ENCODE measurements around the gene COL23A1.
"Not testable (repeated sequence)": the region's sequence is repeated elsewhere in the genome, so short reads cannot be mapped to it uniquely, and the experiment has no call there.

Gene COL23A1

GRCh38 chr5:178590924-178591423 is 781 bp upstream of the COL23A1 start:
- no peak for DNase-seq (ENCODE audit: low read depth, low spot score)
- H3K4me3 ChIP-seq (ENCODE audit: low read length) = no peak overlapping the region

DNA sequence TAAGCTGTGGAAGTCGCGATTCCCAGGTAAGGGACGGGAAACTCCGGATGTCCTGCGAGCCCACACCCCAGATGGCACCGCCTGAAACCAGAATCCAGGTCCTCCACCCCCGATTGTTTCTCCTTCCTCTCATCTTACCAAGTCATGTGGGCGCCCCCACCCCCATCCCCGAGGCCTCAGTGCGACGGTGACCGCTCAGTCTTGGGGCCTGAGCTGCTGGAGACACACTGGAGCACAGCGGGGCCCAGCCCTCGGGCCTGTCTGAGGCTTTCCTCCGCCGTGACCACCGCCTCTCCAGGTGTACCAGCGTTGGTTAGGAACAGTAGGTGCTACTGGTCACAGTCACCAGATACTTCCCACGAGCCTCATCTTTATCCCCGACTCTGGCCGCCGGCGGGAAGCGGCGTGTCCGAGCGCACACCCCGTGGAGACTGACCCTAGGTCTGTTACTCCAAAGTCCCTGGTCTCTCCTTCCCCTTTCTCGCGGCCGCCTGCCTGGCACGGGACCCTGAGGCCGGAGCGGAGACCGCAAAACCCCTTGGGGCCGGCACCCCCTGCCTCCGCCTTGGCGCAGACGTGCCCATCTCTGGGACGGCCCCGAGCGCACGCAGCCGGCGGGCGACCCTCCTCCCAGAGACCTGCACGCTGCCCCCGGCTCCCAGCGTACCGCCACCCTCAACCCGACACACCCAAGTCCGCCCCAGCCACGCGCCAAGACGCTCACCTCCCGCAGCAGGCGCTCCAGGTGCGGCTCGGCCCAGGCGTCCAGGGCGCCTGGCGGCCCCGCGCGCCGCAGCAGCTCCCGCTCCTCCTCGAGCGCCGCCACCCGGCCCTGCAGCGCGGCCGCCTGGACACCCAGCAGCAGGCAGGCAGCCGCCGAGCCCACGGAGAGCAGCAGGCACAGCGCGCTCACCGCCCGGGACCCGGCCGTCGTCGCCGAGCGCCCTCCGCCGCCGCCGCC is 733 bp downstream of the COL23A1 start:
- no peak overlapping the region for H3K4me3 ChIP-seq (ENCODE audit: low read length)
- no peak for DNase-seq (ENCODE audit: low read depth, low spot score)

- no peak for DNase-seq (ENCODE audit: low read depth, low spot score)
- no peak overlapping the region for H3K4me3 ChIP-seq (ENCODE audit: low read length)
Measured at GRCh38 chr5:178588769-178589168, 1.4 kb downstream of the COL23A1 start.

GRCh38 chr5:178587763-178588611 is 2.2 kb downstream of the COL23A1 start:
- no peak for DNase-seq (ENCODE audit: low read depth, low spot score)
- no peak overlapping the region for H3K4me3 ChIP-seq (ENCODE audit: low read length)

- DNase-seq (ENCODE audit: low read depth, low spot score) = no peak
- no peak overlapping the region for H3K4me3 ChIP-seq (ENCODE audit: low read length)
Measured at GRCh38 chr5:178586396-178586795, 3.8 kb downstream of the COL23A1 start.

- not testable (repeated sequence) for H3K4me3 ChIP-seq (ENCODE audit: low read length); DNase-seq (ENCODE audit: low read depth, low spot score)
Measured at GRCh38 chr5:178585421-178585820, 4.8 kb downstream of the COL23A1 start.

DNA sequence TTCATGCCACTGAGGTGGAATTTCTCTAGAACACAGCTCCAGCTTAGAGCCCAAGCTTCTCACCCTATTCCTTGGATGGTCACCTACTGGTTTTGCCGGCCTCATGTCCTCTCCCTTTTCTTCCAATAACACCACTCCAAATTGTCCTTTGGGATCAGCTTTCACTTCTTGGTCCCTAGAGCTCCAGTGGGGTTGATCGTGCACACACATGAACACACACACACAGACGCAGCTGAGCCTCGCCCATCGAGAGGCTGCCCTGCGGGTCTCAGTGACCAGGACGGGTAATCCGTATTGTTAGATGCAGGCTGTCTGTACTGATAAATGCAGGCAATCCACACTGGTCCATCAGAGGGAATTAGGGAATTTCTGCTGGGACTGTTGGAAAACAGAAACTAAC is 6.9 kb downstream of the COL23A1 start:
- DNase-seq (ENCODE audit: low read depth, low spot score) = no peak
- H3K4me3 ChIP-seq (ENCODE audit: low read length) = no peak overlapping the region

GRCh38 chr5:178582291-178582690 is 7.9 kb downstream of the COL23A1 start:
- no peak overlapping the region for H3K4me3 ChIP-seq (ENCODE audit: low read length)
- no peak for DNase-seq (ENCODE audit: low read depth, low spot score)

DNA sequence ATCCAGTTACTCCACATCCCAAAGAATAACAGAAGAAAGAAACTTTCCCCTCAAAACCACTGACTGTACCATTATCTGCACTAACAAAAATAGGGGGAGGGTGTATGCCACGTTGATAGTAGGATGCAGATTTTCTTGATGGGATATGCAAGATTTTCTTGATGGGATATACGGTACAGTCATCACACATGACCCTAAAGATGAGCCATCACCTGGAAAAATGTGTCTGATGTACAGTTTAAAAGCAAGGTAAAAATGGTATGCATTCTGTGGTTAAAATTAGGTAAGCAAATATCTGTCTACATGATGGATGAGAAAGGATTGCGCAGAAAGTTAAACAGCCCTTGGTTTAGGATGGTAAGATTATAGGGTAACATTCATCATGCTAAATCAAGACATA is 8.6 kb downstream of the COL23A1 start:
- DNase-seq (ENCODE audit: low read depth, low spot score) = no peak
- H3K4me3 ChIP-seq (ENCODE audit: low read length) = no peak overlapping the region

DNA sequence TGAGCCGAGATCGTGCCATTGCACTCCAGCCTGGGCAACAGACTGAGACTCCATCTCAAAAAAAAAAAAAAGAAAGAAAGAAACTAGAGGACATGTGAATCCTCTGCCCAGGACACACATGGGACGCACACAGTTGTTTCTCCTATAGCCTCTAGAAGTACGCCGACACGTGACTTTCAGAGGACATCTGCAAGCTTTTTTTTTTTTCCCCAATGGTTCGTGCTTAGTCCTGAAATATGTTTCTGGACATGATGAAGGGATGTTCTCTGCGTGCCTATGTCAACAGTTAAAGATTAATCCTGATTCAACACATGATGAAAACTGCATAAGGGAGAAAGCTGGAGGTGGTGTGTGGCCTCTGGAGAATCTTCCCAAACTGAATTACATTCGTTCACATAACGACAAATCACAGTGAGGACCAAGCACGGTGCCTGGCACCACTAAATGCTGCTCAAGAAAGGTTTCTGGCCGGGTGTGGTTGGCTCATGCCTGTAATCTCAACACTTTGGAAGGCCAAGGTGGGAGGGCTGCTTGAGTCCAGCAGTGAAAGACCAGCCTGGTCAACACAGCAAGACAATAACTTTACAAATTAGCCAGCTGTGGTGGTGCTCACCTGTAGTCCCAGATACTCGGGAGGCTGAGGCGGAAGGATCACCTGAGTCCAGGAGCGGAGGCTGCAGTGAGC is 9.8 kb downstream of the COL23A1 start:
- no peak for DNase-seq (ENCODE audit: low read depth, low spot score)
- no peak overlapping the region for H3K4me3 ChIP-seq (ENCODE audit: low read length)

DNA sequence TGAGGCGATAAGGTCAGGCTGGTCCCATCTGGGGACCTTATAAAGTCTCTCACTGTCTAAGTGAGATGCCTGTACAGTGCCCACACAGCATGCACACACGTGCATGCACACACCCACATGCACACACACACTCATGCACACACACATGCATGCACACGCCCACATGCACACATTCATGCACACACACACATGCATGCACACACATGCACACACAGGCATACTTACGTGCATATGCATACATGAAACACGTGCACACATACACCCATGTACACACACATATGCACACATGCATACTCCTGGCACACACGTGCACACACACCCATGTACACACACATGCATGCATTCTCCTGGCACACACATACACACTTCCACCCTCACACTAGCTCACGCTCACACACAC is 12.2 kb downstream of the COL23A1 start:
- DNase-seq (ENCODE audit: low read depth, low spot score) = no peak

DNA sequence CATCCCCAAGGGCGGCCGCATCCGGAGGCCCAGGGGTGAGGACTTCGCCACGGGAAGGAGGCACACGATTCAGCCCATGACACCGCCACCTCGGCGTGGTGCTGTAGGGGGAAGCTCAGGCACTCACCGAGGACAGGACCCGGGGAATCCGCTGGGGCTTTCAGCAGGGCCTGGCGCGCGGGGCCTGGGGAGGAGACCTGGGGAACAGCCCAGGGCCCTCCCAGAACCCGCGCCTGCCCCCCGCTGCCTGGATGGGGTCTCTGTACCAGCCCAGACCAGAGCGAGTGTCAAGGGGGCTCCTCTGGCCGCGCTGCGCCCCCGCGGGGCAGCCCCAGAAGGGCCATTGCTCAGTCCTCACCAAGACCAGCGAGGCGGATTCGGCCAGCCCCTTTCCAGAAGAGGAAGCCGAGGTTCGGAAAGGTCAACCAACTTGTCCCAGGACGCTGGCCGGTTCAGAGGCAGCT is 12.8 kb downstream of the COL23A1 start:
- H3K4me3 ChIP-seq (ENCODE audit: low read length) = no peak overlapping the region
- no peak for DNase-seq (ENCODE audit: low read depth, low spot score)

More for the DNA sequence above, 12.2 kb downstream of the COL23A1 start:
- no peak overlapping the region for H3K4me3 ChIP-seq (ENCODE audit: low read length)

GRCh38 chr5:178576591-178577351 is 13.4 kb downstream of the COL23A1 start:
- DNase-seq (ENCODE audit: low read depth, low spot score) = no peak
- no peak overlapping the region for H3K4me3 ChIP-seq (ENCODE audit: low read length)

GRCh38 chr5:178573216-178573615 is 17.0 kb downstream of the COL23A1 start:
- no peak for DNase-seq (ENCODE audit: low read depth, low spot score)
- H3K4me3 ChIP-seq (ENCODE audit: low read length) = no peak overlapping the region

DNA sequence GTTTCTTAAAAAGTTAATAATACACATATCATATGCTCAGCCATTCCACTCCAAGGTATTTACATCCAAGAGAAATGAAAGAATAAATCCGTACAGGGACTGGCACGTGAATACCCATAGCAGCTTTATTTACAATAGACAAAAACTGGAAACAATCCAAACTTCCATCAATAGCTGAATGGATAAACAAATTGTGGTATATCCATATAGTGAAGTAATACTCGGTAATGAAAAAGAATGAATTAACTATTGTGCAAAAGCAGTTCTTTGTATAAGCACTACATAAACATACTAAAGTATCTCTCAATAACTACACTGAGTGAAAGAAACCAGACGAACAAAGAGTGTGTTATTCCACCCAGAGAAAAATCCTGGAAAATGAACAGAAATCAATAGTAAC is 17.6 kb downstream of the COL23A1 start:
- no peak for DNase-seq (ENCODE audit: low read depth, low spot score)
- no peak overlapping the region for H3K4me3 ChIP-seq (ENCODE audit: low read length)

GRCh38 chr5:178569485-178569884 is 20.7 kb downstream of the COL23A1 start:
- DNase-seq (ENCODE audit: low read depth, low spot score) = no peak
- H3K4me3 ChIP-seq (ENCODE audit: low read length) = no peak overlapping the region

GRCh38 chr5:178564811-178565550 is 25.2 kb downstream of the COL23A1 start:
- no peak overlapping the region for H3K4me3 ChIP-seq (ENCODE audit: low read length)
- DNase-seq (ENCODE audit: low read depth, low spot score) = no peak

GRCh38 chr5:178564397-178564796 is 25.8 kb downstream of the COL23A1 start:
- DNase-seq (ENCODE audit: low read depth, low spot score) = no peak
- H3K4me3 ChIP-seq (ENCODE audit: low read length) = no peak overlapping the region
